RPMI8226 (cell line): ENCODE results near the gene TRAF3IP1.
"Not testable (repeated sequence)": the region's sequence is repeated elsewhere in the genome, so short reads cannot be mapped to it uniquely, and the experiment has no call there.

ENCODE experiments used
- DNase-seq: peaks from one replicate; pipeline ENCODE4 v3.0.0-alpha.2; 2015

Gene TRAF3IP1

GRCh38 chr2:238383135-238383534 lies 62.8 kb downstream of the TRAF3IP1 start:
- DNase-seq, result no peak

- no peak for DNase-seq
Observed at GRCh38 chr2:238383743-238384380, 63.5 kb downstream of the TRAF3IP1 start.

GRCh38 chr2:238387332-238387731 lies 67.0 kb downstream of the TRAF3IP1 start:
- no peak for DNase-seq

GRCh38 chr2:238388794-238389193 lies 68.5 kb downstream of the TRAF3IP1 start:
- DNase-seq, result no peak

- DNase-seq, result no peak
Observed at GRCh38 chr2:238389988-238390589, 69.8 kb downstream of the TRAF3IP1 start.

- DNase-seq, result no peak
Observed at GRCh38 chr2:238391042-238391689, 70.8 kb downstream of the TRAF3IP1 start.

- no peak for DNase-seq
Observed at GRCh38 chr2:238396663-238397062, 76.3 kb downstream of the TRAF3IP1 start.

- DNase-seq, result no peak
Observed at GRCh38 chr2:238397356-238397755, 77.0 kb downstream of the TRAF3IP1 start.

- no peak for DNase-seq
Observed at GRCh38 chr2:238398577-238398976, 78.3 kb downstream of the TRAF3IP1 start.

- DNase-seq, result no peak
Observed at GRCh38 chr2:238399094-238399493, 78.8 kb downstream of the TRAF3IP1 start.

- DNase-seq, result no peak
Observed at GRCh38 chr2:238401551-238401950, 81.2 kb downstream of the TRAF3IP1 start.

GRCh38 chr2:238403632-238404405 lies 83.5 kb downstream of the TRAF3IP1 start:
- no peak for DNase-seq

- DNase-seq, result no peak
Observed at GRCh38 chr2:238404406-238405216, 84.3 kb downstream of the TRAF3IP1 start.

GRCh38 chr2:238405217-238405555 lies 84.9 kb downstream of the TRAF3IP1 start:
- DNase-seq, result not testable (repeated sequence)

GRCh38 chr2:238406221-238406997 lies 86.1 kb downstream of the TRAF3IP1 start:
- DNase-seq, result no peak

- DNase-seq, result no peak
Observed at GRCh38 chr2:238406998-238407285, 86.6 kb downstream of the TRAF3IP1 start.

- DNase-seq, result no peak
Observed at GRCh38 chr2:238407566-238407965, 87.2 kb downstream of the TRAF3IP1 start.

GRCh38 chr2:238408615-238409340 lies 88.5 kb downstream of the TRAF3IP1 start:
- DNase-seq, result no peak

GRCh38 chr2:238409341-238410199 lies 89.3 kb downstream of the TRAF3IP1 start:
- no peak for DNase-seq

GRCh38 chr2:238412067-238412767 lies 91.9 kb downstream of the TRAF3IP1 start:
- no peak for DNase-seq
